ENCODE data around the gene PFKM.

Gene PFKM

GRCh38 chr12:48157018-48157888, 38.1 kb downstream of the PFKM start, which contains the start of gene ASB8:
ASB8 (minus strand) TSS chr12:48157515; CDS start chr12:48153496, 4,019 bp downstream.
- DNase-seq (ENCODE audit: low spot score): peak; percentile 99

GRCh38 chr12:48157889-48158370, 38.8 kb downstream of the PFKM start:
- DNase-seq (ENCODE audit: low spot score): no peak

GRCh38 chr12:48160046-48160445, 40.9 kb downstream of the PFKM start:
- DNase-seq (ENCODE audit: low spot score): no peak

GRCh38 chr12:48160807-48161206, 41.6 kb downstream of the PFKM start:
- DNase-seq (ENCODE audit: low spot score): peak; percentile 55

GRCh38 chr12:48163150-48163747, 44.1 kb downstream of the PFKM start:
- DNase-seq (ENCODE audit: low spot score): no peak

GRCh38 chr12:48164451-48164850, 45.3 kb downstream of the PFKM start:
- peak; percentile 64 for DNase-seq (ENCODE audit: low spot score)

- DNase-seq (ENCODE audit: low spot score): peak; percentile 71
These were observed 46.2 kb downstream of the PFKM start for GRCh38 chr12:48165089-48165981.

GRCh38 chr12:48169011-48169410, 49.8 kb downstream of the PFKM start:
- DNase-seq (ENCODE audit: low spot score): no peak

- no peak for DNase-seq (ENCODE audit: low spot score)
These were observed 56.7 kb downstream of the PFKM start for GRCh38 chr12:48175613-48176416.

GRCh38 chr12:48176417-48176751, 57.2 kb downstream of the PFKM start:
- no peak for DNase-seq (ENCODE audit: low spot score)

- DNase-seq (ENCODE audit: low spot score): no peak
These were observed 58.8 kb downstream of the PFKM start for GRCh38 chr12:48177982-48178381.

GRCh38 chr12:48179466-48179865, 60.3 kb downstream of the PFKM start:
- DNase-seq (ENCODE audit: low spot score): no peak

GRCh38 chr12:48180424-48180823, 61.3 kb downstream of the PFKM start:
- no peak for DNase-seq (ENCODE audit: low spot score)

- DNase-seq (ENCODE audit: low spot score): no peak
These were observed 61.8 kb downstream of the PFKM start for GRCh38 chr12:48180857-48181495.

GRCh38 chr12:48182631-48183030, 63.5 kb downstream of the PFKM start:
- DNase-seq (ENCODE audit: low spot score): no peak

- DNase-seq (ENCODE audit: low spot score): peak; percentile 85
These were observed 64.1 kb downstream of the PFKM start, which contains the start of gene CCDC184 for GRCh38 chr12:48183091-48183875. CCDC184 (plus strand) TSS chr12:48183644; CDS start chr12:48184123, 479 bp downstream.

GRCh38 chr12:48183876-48184548, 64.8 kb downstream of the PFKM start:
- DNase-seq (ENCODE audit: low spot score): no peak

GRCh38 chr12:48184549-48184922, 65.4 kb downstream of the PFKM start:
- no peak for DNase-seq (ENCODE audit: low spot score)

GRCh38 chr12:48185181-48185919, 66.2 kb downstream of the PFKM start:
- DNase-seq (ENCODE audit: low spot score): no peak

Data from pons (tissue), 1 donor.